HG03442 (cell line): ENCODE data around the gene CD79A.

Experiments
- ATAC-seq: cut with Tn5 transposase; IDR thresholded peaks from one replicate; pipeline ENCODE4 v1.9.1; 2021; ENCODE audit warnings: mild to moderate bottlenecking, moderate library complexity; ENCODE audit not compliant: unreplicated experiment

The CD79A gene

DNA sequence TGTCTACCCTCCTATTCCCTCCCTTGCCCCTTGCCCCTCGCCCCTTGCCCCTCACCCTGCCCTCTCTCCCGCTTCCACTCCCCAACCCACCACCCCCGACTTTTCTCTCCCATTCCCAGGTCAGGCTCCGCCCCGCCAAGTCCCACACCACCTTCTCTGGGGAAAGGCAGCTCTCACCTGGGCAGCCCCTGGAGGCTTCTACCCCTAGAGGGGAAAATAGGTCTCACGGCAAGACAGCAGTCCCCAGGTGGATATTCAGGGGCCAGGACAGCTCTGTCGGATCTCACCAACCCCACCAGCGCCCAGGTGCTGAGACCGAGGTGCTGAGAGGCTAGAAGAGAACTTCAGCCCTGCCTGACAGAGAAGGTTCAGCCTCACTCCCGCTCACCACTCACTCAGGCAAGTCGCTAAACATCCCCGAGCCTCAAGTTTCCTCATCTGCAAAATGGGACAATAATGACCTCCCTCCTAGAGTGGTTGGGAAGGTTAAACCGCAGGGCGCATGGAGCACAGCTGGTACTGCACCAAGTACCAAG, 52.5 kb downstream of the CD79A start:
- ATAC-seq: no peak

DNA sequence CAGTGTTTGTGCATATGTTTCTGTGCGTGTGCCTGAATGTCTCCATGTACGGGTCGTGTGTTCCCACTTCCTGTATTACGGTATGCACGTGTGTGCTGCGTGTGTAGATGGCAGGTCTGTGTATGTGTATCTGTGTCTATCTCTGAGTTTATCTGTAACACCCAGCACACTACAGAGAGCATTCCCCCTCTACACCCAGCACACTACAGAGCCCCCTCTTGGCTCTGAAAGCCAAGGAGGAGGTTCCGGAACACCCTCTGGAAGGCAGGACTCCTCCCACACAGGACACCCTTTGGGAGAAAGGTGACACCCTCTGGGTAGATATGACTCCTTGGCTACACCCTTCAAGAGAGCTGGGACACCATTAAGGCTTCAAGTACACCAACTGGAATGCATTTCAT, 53.2 kb downstream of the CD79A start:
- ATAC-seq: no peak
